ENCODE data around the gene ATP8B3. TPM values are rescaled to one million over a fixed set of nuclear protein-coding genes. Genes with fewer than 3 reads are reported as not detected.

The ATP8B3 gene
- total and polyA plus RNA-seq, 3 donors from 2014 or later, result 33.2 to 84.2 (median 38.0) TPM

GRCh38 chr19:1791879-1792278 lies 20.2 kb downstream of the ATP8B3 start:
- DNase-seq, result no peak
- Histone ChIP-seq H3K27ac (no peak overlapping the region), H3K36me3 (ENCODE audit: low read depth, missing control alignments) (no peaks in the 10 kb centered on the region), H3K4me3 (no peak overlapping the region), H3K9me3 (no peaks in the 10 kb centered on the region), H3K4me1 (peaks cover 11% of the 10 kb centered on the region), H3K27me3 (no peaks in the 10 kb centered on the region)
- no peak for TF ChIP-seq POLR2A (IDR thresholded peaks at IDR 0.05)
- no peak for TF ChIP-seq CTCF (IDR thresholded peaks at IDR 0.05)
- intact Hi-C loops (cut with DNase I; ENCODE audit: low total_unique reads), result no loop called here
- WGBS, 2 donors, result 80 to 91% methylated on average over 6 to 14 of the region's 14 CpGs

- no peaks in the 10 kb centered on the region for H3K27me3 ChIP-seq
- 25 to 32% methylated on average over 3 to 4 of the region's 7 CpGs for WGBS, 2 donors
- intact Hi-C loops (cut with DNase I; ENCODE audit: low total_unique reads), result no loop called here
- H3K4me3 ChIP-seq, result peak overlapping the region in 1 of 2 donors; percentile 36
- TF ChIP-seq CTCF (IDR thresholded peaks at IDR 0.05), result no peak
- no peak for TF ChIP-seq POLR2A (IDR thresholded peaks at IDR 0.05)
- H3K9me3 ChIP-seq, result no peaks in the 10 kb centered on the region
- peaks cover 6% of the 10 kb centered on the region for H3K4me1 ChIP-seq
- DNase-seq, result no peak
- no peaks in the 10 kb centered on the region for H3K36me3 ChIP-seq (ENCODE audit: low read depth, missing control alignments)
- no peak overlapping the region for H3K27ac ChIP-seq
These were observed 21.9 kb downstream of the ATP8B3 start for GRCh38 chr19:1790054-1790792.

- TF ChIP-seq POLR2A (IDR thresholded peaks at IDR 0.05) (no peak), CTCF (IDR thresholded peaks at IDR 0.05) (no peak)
These were observed 22.6 kb downstream of the ATP8B3 start for GRCh38 chr19:1789261-1790041.

GRCh38 chr19:1787116-1787515 lies 25.0 kb downstream of the ATP8B3 start:
- Histone ChIP-seq H3K27me3 (no peaks in the 10 kb centered on the region), H3K4me3 (no peak overlapping the region), H3K27ac (no peak overlapping the region), H3K4me1 (peaks cover 6% of the 10 kb centered on the region), H3K9me3 (no peaks in the 10 kb centered on the region), H3K36me3 (ENCODE audit: low read depth, missing control alignments) (no peaks in the 10 kb centered on the region)
- WGBS, 2 donors, result 68 to 79% methylated on average over 8 of the region's 8 CpGs
- no peak for DNase-seq
- intact Hi-C loops (cut with DNase I; ENCODE audit: low total_unique reads), result no loop called here
- TF ChIP-seq POLR2A (IDR thresholded peaks at IDR 0.05) (no peak), CTCF (IDR thresholded peaks at IDR 0.05) (no peak)

More at GRCh38 chr19:1789261-1790041, 22.6 kb downstream of the ATP8B3 start:
- 6 to 10% methylated on average over 15 to 39 of the region's 59 CpGs for WGBS, 2 donors
- Histone ChIP-seq H3K4me1 (peaks cover 6% of the 10 kb centered on the region), H3K9me3 (no peaks in the 10 kb centered on the region), H3K4me3 (peak overlapping the region in 1 of 2 donors; percentile 36), H3K36me3 (ENCODE audit: low read depth, missing control alignments) (no peaks in the 10 kb centered on the region), H3K27ac (no peak overlapping the region), H3K27me3 (no peaks in the 10 kb centered on the region)
- intact Hi-C loops (cut with DNase I; ENCODE audit: low total_unique reads), result no loop called here
- DNase-seq, result no peak

Data from testis (tissue), 3 donors.